Neural progenitor cell (in vitro differentiated cells): ENCODE measurements around the gene RPS16. TPM values are rescaled to one million over a fixed set of nuclear protein-coding genes. Genes with fewer than 3 reads are reported as not detected.
A peak's percentile ranks its signal among the peaks of the same experiment; 100 is the strongest.

ENCODE experiments used
- DNase-seq: peaks from one replicate; pipeline ENCODE4 v3.0.0-alpha.2; 2016; ENCODE audit warnings: low spot score
- H2AFZ ChIP-seq: fragments of 200-600 bp; sonication (generic); replicated peaks from 2 replicates; pipeline ENCODE4 v1.6.1; 2016; ENCODE audit warnings: antibody characterized with exemption
- H3F3A ChIP-seq: fragments of 200-600 bp; sonication (generic); 2 replicates; pipeline ENCODE4 v1.6.1; 2016; ENCODE audit warnings: antibody characterized with exemption, low read depth
- H3K27ac ChIP-seq: fragments of 200-600 bp; sonication (generic); 2 replicates; pipeline ENCODE4 v1.5.1; 2016; ENCODE audit warnings: mild to moderate bottlenecking
- H3K27me3 ChIP-seq: fragments of 200-600 bp; sonication (generic); 2 replicates; pipeline ENCODE4 v1.6.1; 2016; ENCODE audit warnings: mild to moderate bottlenecking, moderate library complexity
- H3K36me3 ChIP-seq: fragments of 200-600 bp; sonication (generic); 2 replicates; pipeline ENCODE4 v1.5.1; 2016
- H3K4me1 ChIP-seq: fragments of 200-600 bp; sonication (generic); 2 replicates; pipeline ENCODE4 v1.6.1; 2016; ENCODE audit warnings: mixed run types
- H3K4me2 ChIP-seq: fragments of 200-600 bp; sonication (generic); 2 replicates; pipeline ENCODE4 v1.6.1; 2016
- H3K4me3 ChIP-seq: fragments of 200-600 bp; sonication (generic); 2 replicates; pipeline ENCODE4 v1.5.1; 2016
- H3K79me2 ChIP-seq: fragments of 200-600 bp; sonication (generic); 2 replicates; pipeline ENCODE4 v1.6.1; 2016; ENCODE audit warnings: low read depth
- H3K9ac ChIP-seq: fragments of 200-600 bp; sonication (generic); 2 replicates; pipeline ENCODE4 v1.6.1; 2016
- H3K9me3 ChIP-seq: fragments of 200-600 bp; sonication (generic); 2 replicates; pipeline ENCODE4 v1.5.1; 2016; ENCODE audit warnings: low read depth
- H4K20me1 ChIP-seq: fragments of 200-600 bp; sonication (generic); 2 replicates; pipeline ENCODE4 v1.6.1; 2016; ENCODE audit warnings: low read depth
- H3K27ac Mint-ChIP-seq: 3 replicates; pipeline ENCODE4 v1.8.0; 2021; ENCODE audit warnings: mixed read lengths
- H3K27me3 Mint-ChIP-seq: 2 replicates; pipeline ENCODE4 v1.8.0; 2022; ENCODE audit warnings: low read depth, mild to moderate bottlenecking, inconsistent platforms, moderate library complexity, mixed read lengths; ENCODE audit not compliant: insufficient read depth
- H3K36me3 Mint-ChIP-seq: 3 replicates; pipeline ENCODE4 v1.8.0; 2021; ENCODE audit warnings: mixed read lengths
- H3K4me1 Mint-ChIP-seq: 3 replicates; pipeline ENCODE4 v1.8.0; 2021; ENCODE audit warnings: mixed read lengths
- H3K4me3 Mint-ChIP-seq: 3 replicates; pipeline ENCODE4 v1.8.0; 2021; ENCODE audit warnings: mild to moderate bottlenecking, moderate library complexity, mixed read lengths
- H3K9me3 Mint-ChIP-seq: 3 replicates; pipeline ENCODE4 v1.8.0; 2020; ENCODE audit warnings: mixed read lengths
- EZH2 ChIP-seq: fragments of 200-600 bp; sonication (generic); IDR thresholded peaks from 2 replicates; pipeline ENCODE4 v1.6.1; 2017; ENCODE audit warnings: antibody characterized with exemption, mild to moderate bottlenecking, moderate library complexity
- EZH2phosphoT487 ChIP-seq: fragments of 200-600 bp; sonication (generic); IDR thresholded peaks from 2 replicates; pipeline ENCODE4 v1.6.1; 2017; ENCODE audit warnings: antibody characterized with exemption
- total RNA-seq: library from RNA; depleted of rRNA; stranded (reverse); fragments of >200 nt; gene quantifications from 2 replicates; pipeline ENCODE4 v1.2.3, GENCODE V29; 2015; ENCODE audit warnings: low replicate concordance
- TF ChIP-seq, protein P1 (sequence below): fragments of 200-600 bp; sonication (generic); IDR thresholded peaks from 2 replicates; pipeline ENCODE4 v1.5.1; 2017; ENCODE audit warnings: antibody characterized with exemption, mild to moderate bottlenecking

RPS16 gene
- total RNA-seq, 1 donor from 2014 or later, result 94.8 TPM

DNA sequence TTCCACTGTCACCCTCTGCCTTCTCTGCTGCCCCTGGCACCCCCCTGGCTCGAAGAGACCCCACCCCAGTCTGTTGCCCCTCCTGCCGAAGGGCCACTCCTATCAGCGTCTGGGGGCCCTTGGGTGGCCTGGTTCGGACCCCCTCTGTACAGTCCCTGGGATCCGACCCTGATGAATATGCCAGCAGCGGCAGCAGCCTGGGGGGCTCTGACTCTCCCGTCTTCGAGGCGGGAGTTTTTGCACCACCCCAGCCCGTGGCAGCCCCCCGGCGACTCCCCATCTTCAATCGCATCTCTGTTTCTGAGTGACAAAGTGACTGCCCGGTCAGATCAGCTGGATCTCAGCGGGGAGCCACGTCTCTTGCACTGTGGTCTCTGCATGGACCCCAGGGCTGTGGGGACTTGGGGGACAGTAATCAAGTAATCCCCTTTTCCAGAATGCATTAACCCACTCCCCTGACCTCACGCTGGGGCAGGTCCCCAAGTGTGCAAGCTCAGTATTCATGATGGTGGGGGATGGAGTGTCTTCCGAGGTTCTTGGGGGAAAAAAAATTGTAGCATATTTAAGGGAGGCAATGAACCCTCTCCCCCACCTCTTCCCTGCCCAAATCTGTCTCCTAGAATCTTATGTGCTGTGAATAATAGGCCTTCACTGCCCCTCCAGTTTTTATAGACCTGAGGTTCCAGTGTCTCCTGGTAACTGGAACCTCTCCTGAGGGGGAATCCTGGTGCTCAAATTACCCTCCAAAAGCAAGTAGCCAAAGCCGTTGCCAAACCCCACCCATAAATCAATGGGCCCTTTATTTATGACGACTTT is 27.1 kb downstream of the RPS16 start:
- Mint-ChIP-seq H3K4me1 (peaks cover 40% of the 10 kb centered on the region), H3K36me3 (peaks cover 3% of the 10 kb centered on the region), H3K4me3 (peak overlapping the region; percentile 81), H3K27me3 (peaks cover 31% of the 10 kb centered on the region), H3K9me3 (peaks cover 4% of the 10 kb centered on the region), H3K27ac (no peak overlapping the region)
- Histone ChIP-seq H3K79me2 (peaks cover 7% of the 10 kb centered on the region), H3K27ac (no peak overlapping the region), H3K4me3 (no peak overlapping the region), H3K27me3 (peaks cover 31% of the 10 kb centered on the region), H3K4me1 (peaks cover 22% of the 10 kb centered on the region), H3K4me2 (peak overlapping the region; percentile 87), H3K9ac (no peak overlapping the region), H3F3A (peaks cover 58% of the 10 kb centered on the region), H4K20me1 (peaks cover 8% of the 10 kb centered on the region), H3K36me3 (no peaks in the 10 kb centered on the region), H2AFZ (no peak overlapping the region), H3K9me3 (no peaks in the 10 kb centered on the region)
- no peak for TF ChIP-seq EZH2
- peak; percentile 26 for DNase-seq

GRCh38 chr19:39407660-39408391 is 27.9 kb downstream of the RPS16 start:
- H3K79me2 ChIP-seq, result peaks cover 1% of the 10 kb centered on the region
- Mint-ChIP-seq H3K4me1 (peaks cover 41% of the 10 kb centered on the region), H3K27me3 (peaks cover 30% of the 10 kb centered on the region), H3K9me3 (peaks cover 4% of the 10 kb centered on the region), H3K27ac (no peak overlapping the region), H3K36me3 (peaks cover 3% of the 10 kb centered on the region), H3K4me3 (peak overlapping the region; percentile 81)
- peaks cover 31% of the 10 kb centered on the region for H3K27me3 ChIP-seq
- peak; percentile 13 for DNase-seq
- TF ChIP-seq, protein P1, sequence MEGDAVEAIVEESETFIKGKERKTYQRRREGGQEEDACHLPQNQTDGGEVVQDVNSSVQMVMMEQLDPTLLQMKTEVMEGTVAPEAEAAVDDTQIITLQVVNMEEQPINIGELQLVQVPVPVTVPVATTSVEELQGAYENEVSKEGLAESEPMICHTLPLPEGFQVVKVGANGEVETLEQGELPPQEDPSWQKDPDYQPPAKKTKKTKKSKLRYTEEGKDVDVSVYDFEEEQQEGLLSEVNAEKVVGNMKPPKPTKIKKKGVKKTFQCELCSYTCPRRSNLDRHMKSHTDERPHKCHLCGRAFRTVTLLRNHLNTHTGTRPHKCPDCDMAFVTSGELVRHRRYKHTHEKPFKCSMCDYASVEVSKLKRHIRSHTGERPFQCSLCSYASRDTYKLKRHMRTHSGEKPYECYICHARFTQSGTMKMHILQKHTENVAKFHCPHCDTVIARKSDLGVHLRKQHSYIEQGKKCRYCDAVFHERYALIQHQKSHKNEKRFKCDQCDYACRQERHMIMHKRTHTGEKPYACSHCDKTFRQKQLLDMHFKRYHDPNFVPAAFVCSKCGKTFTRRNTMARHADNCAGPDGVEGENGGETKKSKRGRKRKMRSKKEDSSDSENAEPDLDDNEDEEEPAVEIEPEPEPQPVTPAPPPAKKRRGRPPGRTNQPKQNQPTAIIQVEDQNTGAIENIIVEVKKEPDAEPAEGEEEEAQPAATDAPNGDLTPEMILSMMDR, result no peak
- TF ChIP-seq EZH2phosphoT487, result no peak
- TF ChIP-seq EZH2, result no peak
- no peak overlapping the region for H2AFZ ChIP-seq
- H4K20me1 ChIP-seq, result peaks cover 8% of the 10 kb centered on the region
- no peaks in the 10 kb centered on the region for H3K9me3 ChIP-seq
- H3K36me3 ChIP-seq, result no peaks in the 10 kb centered on the region
- peak overlapping the region; percentile 65 for H3K4me3 ChIP-seq
- H3K4me1 ChIP-seq, result peaks cover 22% of the 10 kb centered on the region
- peaks cover 59% of the 10 kb centered on the region for H3F3A ChIP-seq
- H3K27ac ChIP-seq, result no peak overlapping the region
- no peak overlapping the region for H3K9ac ChIP-seq
- H3K4me2 ChIP-seq, result peak overlapping the region; percentile 82

GRCh38 chr19:39407410-39407659 is 28.4 kb downstream of the RPS16 start:
- Histone ChIP-seq H3K79me2 (no peaks in the 10 kb centered on the region), H3F3A (peaks cover 63% of the 10 kb centered on the region), H3K36me3 (no peaks in the 10 kb centered on the region), H3K9ac (no peak overlapping the region), H3K27ac (no peak overlapping the region), H3K4me2 (peak overlapping the region; percentile 82), H3K27me3 (peaks cover 31% of the 10 kb centered on the region), H3K4me3 (peak overlapping the region; percentile 65), H4K20me1 (peaks cover 8% of the 10 kb centered on the region), H3K4me1 (peaks cover 22% of the 10 kb centered on the region), H2AFZ (no peak overlapping the region), H3K9me3 (no peaks in the 10 kb centered on the region)
- peak overlapping the region; percentile 93 for H3K4me3 Mint-ChIP-seq
- H3K4me1 Mint-ChIP-seq, result peaks cover 45% of the 10 kb centered on the region
- no peak for TF ChIP-seq EZH2
- TF ChIP-seq, protein P1, result no peak
- TF ChIP-seq EZH2phosphoT487, result no peak
- DNase-seq, result no peak
- H3K27me3 Mint-ChIP-seq, result peaks cover 30% of the 10 kb centered on the region
- peaks cover 3% of the 10 kb centered on the region for H3K36me3 Mint-ChIP-seq
- H3K9me3 Mint-ChIP-seq, result peaks cover 4% of the 10 kb centered on the region
- H3K27ac Mint-ChIP-seq, result no peak overlapping the region
